DOHH2 (cell line): ENCODE data around the gene GRM5.

ENCODE experiments used
- EZH2phosphoT487 ChIP-seq: fragments of 200-600 bp; sonication (generic); IDR thresholded peaks from 2 replicates; pipeline ENCODE4 v1.6.1; 2017; ENCODE audit warnings: borderline replicate concordance, mild to moderate bottlenecking, antibody characterized with exemption, low read length, moderate library complexity, mixed read lengths
- TF ChIP-seq, protein P1 (sequence below): fragments of 200-600 bp; sonication (generic); IDR thresholded peaks from one replicate; pipeline ENCODE4 v1.5.1; 2014; ENCODE audit warnings: antibody characterized with exemption, mild to moderate bottlenecking, low read depth, low read length; ENCODE audit not compliant: poor library complexity, severe bottlenecking

DNA sequence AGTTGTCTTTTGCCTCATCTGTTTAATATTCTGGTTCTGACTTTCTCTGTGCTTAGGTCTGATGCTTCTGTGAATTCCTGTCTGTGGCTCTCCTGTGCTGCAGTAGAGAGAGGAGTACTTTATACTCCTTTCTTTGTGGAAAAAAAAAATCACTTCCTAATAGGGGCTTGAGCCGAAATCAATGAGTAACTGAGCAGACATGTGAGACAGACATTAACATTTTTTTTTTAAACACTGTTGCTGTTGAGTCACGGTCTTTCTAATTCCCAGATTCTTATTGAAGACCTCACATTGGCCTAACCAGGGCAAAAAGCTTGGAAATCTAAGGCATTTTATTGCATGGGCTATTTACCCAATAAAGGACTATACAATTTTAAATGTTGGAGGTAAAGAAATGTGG, 86.1 kb downstream of the GRM5 start:
- TF ChIP-seq, protein P1, sequence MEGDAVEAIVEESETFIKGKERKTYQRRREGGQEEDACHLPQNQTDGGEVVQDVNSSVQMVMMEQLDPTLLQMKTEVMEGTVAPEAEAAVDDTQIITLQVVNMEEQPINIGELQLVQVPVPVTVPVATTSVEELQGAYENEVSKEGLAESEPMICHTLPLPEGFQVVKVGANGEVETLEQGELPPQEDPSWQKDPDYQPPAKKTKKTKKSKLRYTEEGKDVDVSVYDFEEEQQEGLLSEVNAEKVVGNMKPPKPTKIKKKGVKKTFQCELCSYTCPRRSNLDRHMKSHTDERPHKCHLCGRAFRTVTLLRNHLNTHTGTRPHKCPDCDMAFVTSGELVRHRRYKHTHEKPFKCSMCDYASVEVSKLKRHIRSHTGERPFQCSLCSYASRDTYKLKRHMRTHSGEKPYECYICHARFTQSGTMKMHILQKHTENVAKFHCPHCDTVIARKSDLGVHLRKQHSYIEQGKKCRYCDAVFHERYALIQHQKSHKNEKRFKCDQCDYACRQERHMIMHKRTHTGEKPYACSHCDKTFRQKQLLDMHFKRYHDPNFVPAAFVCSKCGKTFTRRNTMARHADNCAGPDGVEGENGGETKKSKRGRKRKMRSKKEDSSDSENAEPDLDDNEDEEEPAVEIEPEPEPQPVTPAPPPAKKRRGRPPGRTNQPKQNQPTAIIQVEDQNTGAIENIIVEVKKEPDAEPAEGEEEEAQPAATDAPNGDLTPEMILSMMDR, result no peak
- TF ChIP-seq EZH2phosphoT487, result no peak
